RWPE1 (cell line): Measurements from ENCODE around the gene TNFAIP8L1.
A peak's percentile ranks its signal among the peaks of the same experiment; 100 is the strongest.
"Not testable (repeated sequence)": the region's sequence is repeated elsewhere in the genome, so short reads cannot be mapped to it uniquely, and the experiment has no call there.

Experiments used
- CTCF ChIA-PET: fragments of 350-600 bp; sonication (Branson Sonifier 250); formaldehyde crosslinking; extraction: SDS; loops from one replicate; lab custom pipeline; 2021; lab: Yijun Ruan, JAX
- POLR2A ChIA-PET: fragments of 400-600 bp; formaldehyde crosslinking; extraction: SDS; loops from one replicate; lab custom pipeline; 2020; ENCODE audit warnings: antibody characterized with exemption; ENCODE audit not compliant: low non-redundant PET; lab: Yijun Ruan, JAX
- DNase-seq: peaks from one replicate; pipeline ENCODE4 v3.0.0; 2012; ENCODE audit warnings: low spot score
- H3K27ac ChIP-seq: fragments of 450-650 bp; 2 replicates; pipeline ENCODE4 v1.5.1; 2017
- TF ChIP-seq, protein P1 (sequence below): fragments of 450-650 bp; conservative IDR thresholded peaks from 2 replicates; pipeline ENCODE4 v1.5.1; 2017; ENCODE audit warnings: low read depth, mild to moderate bottlenecking

The TNFAIP8L1 gene

GRCh38 chr19:4673216-4673615 is 33.9 kb downstream of the TNFAIP8L1 start:
- no peak for DNase-seq
- TF ChIP-seq, protein P1, sequence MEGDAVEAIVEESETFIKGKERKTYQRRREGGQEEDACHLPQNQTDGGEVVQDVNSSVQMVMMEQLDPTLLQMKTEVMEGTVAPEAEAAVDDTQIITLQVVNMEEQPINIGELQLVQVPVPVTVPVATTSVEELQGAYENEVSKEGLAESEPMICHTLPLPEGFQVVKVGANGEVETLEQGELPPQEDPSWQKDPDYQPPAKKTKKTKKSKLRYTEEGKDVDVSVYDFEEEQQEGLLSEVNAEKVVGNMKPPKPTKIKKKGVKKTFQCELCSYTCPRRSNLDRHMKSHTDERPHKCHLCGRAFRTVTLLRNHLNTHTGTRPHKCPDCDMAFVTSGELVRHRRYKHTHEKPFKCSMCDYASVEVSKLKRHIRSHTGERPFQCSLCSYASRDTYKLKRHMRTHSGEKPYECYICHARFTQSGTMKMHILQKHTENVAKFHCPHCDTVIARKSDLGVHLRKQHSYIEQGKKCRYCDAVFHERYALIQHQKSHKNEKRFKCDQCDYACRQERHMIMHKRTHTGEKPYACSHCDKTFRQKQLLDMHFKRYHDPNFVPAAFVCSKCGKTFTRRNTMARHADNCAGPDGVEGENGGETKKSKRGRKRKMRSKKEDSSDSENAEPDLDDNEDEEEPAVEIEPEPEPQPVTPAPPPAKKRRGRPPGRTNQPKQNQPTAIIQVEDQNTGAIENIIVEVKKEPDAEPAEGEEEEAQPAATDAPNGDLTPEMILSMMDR: no peak
- CTCF ChIA-PET: interaction anchor here (0.7 kb wide), 1 partner anchor 13 kb away, joined by 3 read pairs; no protein-coding TSS in a partner anchor
- POLR2A ChIA-PET: no interaction called here
- H3K27ac ChIP-seq: peak overlapping the region; percentile 100

DNA sequence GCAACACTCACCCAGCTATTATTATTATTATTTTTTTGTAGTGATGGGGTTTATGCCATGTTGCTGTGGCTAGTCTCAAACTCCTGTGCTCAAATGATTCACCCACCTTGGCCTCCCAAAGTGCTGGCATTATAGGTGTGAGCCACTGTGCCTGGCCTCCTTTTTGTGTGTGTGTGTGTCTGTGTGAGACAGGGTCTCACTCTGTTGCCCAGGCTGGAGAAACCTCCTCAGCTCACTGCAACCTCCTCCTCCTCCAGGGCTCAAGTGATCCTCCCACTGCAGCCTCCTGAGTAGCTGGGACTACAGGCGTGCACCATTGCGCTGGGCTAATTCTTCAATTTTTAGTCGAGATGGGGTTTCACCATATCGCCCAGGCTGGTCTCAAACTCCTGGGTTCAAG is 34.4 kb downstream of the TNFAIP8L1 start:
- TF ChIP-seq, protein P1: no peak
- ChIA-PET POLR2A (no interaction called here), CTCF (no interaction called here)
- H3K27ac ChIP-seq: peak overlapping the region; percentile 100
- no peak for DNase-seq

GRCh38 chr19:4675346-4675745 is 36.0 kb downstream of the TNFAIP8L1 start:
- CTCF ChIA-PET: no interaction called here
- POLR2A ChIA-PET: no interaction called here
- TF ChIP-seq, protein P1: no peak
- DNase-seq: no peak
- H3K27ac ChIP-seq: peak overlapping the region; percentile 100

DNA sequence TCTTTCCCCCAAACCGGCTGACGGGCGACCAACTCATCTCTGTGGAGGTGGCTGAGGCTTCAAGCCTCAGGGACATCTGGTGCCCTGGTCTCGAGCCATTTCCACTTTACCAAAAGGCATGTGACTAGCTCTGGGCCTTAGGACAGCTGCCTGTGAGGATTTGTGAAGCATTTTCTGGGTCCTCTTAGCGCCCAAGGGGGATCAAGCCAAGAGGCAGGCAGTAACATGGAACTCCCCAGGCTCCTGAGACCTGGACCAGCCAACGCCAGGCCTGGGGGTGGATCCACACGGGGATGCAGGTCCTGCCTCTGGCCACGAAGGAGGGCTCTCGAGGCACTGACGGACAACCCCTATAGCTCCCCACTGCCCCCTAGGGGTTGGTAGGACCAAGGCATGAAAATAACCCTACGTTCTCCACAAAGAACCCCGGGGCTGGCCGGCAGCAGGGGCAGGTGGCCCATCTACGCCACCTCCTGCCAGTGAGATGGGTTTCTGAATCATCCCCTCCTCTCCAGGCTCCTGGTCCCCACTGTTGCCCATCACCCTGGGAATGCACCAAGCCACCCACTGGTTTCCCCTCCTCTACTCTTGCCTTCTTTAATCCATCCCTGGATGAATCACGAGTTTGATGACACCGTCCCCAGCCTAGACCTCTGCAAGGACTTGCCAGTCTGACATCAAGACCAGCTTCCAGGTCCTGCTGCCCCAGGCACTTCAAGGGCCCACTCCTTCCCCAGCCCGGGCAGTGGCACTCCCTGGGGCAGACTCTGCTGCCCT is 37.8 kb downstream of the TNFAIP8L1 start:
- ChIA-PET CTCF (no interaction called here), POLR2A (no interaction called here)
- peak overlapping the region; percentile 100 for H3K27ac ChIP-seq
- TF ChIP-seq, protein P1: peak; percentile 45
- peak; percentile 27 for DNase-seq

DNA sequence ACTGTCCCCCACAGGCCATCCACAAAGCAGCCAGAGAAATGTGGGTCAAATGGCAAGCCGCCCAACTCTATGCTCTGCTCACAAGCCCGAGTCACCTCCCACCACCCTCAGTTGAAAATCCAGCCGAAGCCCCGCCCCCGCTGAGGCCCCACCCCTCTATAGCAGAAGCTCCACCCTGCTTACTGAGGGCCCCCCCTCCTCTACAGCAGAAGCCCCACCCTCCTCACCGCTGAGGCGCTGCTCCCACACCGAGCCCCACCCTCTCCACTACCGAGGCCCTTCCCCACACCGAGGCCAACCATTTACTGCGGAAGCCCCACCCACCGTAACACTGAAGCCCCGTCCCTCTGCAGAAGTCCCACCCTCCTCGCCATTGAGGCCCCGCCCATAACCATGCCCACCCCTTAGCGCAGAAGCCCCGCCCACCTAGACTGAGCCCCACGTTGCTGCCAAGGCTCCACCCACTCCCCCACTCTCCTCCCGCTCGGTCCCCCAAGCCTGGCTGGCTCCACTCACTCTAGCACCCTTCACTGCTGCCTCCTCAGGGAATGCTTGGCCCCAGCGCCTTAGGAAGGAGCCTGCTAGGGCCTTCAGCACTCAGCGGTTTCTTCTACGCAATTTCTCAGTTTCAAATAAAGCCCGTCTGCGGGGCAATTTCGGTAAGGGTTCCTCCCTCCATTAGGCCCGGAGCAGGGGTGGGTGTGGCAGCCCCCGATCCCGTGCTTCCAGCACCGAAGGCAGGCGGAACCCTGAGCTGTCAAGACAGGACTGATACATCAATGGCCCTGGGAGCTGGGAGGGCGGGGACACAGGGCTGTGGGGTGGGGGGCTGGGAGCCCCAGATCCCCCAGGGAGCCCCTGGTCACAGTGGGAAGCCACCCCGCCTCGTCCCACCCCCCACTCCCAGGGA is 39.8 kb downstream of the TNFAIP8L1 start:
- CTCF ChIA-PET: interaction anchor here (0.8 kb wide), 1 partner anchor 10 kb away, joined by 4 read pairs; no protein-coding TSS in a partner anchor
- POLR2A ChIA-PET: interaction anchor here (0.5 kb wide), 1 partner anchor 35 kb away, joined by 7 read pairs; no protein-coding TSS in a partner anchor
- TF ChIP-seq, protein P1: no peak
- H3K27ac ChIP-seq: peak overlapping the region; percentile 100
- DNase-seq: peak; percentile 48

- peak overlapping the region; percentile 100 for H3K27ac ChIP-seq
- CTCF ChIA-PET: interaction anchor here (0.5 kb wide), 1 partner anchor 104 kb away, joined by 3 read pairs; no protein-coding TSS in a partner anchor
- DNase-seq, POLR2A ChIA-PET: not testable (repeated sequence)
These were observed 40.7 kb downstream of the TNFAIP8L1 start for GRCh38 chr19:4680021-4680420.
